Osteocyte (in vitro differentiated cells): Measurements from ENCODE around the gene PPP6R2. TPM values are rescaled to one million over a fixed set of nuclear protein-coding genes. Genes with fewer than 3 reads are reported as not detected.

Experiments
- DNase-seq: peaks from one replicate; pipeline ENCODE4 v3.0.0; 2021; ENCODE audit warnings: mixed read lengths; ENCODE audit not compliant: unreplicated experiment; ENCODE audit errors: extremely low spot score
- H3K27ac Mint-ChIP-seq: one replicate; pipeline ENCODE4 v1.8.0; 2021; ENCODE audit warnings: mild to moderate bottlenecking, mixed read lengths; ENCODE audit not compliant: unreplicated experiment
- H3K27me3 Mint-ChIP-seq: one replicate; pipeline ENCODE4 v1.8.0; 2021; ENCODE audit warnings: mixed read lengths; ENCODE audit not compliant: unreplicated experiment
- H3K36me3 Mint-ChIP-seq: one replicate; pipeline ENCODE4 v1.8.0; 2021; ENCODE audit warnings: mixed read lengths; ENCODE audit not compliant: unreplicated experiment
- H3K4me1 Mint-ChIP-seq: one replicate; pipeline ENCODE4 v1.8.0; 2021; ENCODE audit warnings: mixed read lengths; ENCODE audit not compliant: unreplicated experiment
- H3K4me3 Mint-ChIP-seq: one replicate; pipeline ENCODE4 v1.8.0; 2021; ENCODE audit warnings: mild to moderate bottlenecking, moderate library complexity, mixed read lengths; ENCODE audit not compliant: unreplicated experiment
- H3K9me3 Mint-ChIP-seq: one replicate; pipeline ENCODE4 v1.8.0; 2021; ENCODE audit warnings: mixed read lengths; ENCODE audit not compliant: unreplicated experiment
- CTCF ChIP-seq: fragments of 200-600 bp; sonication (generic); IDR thresholded peaks from 2 replicates; pipeline ENCODE4 v1.5.0; 2021; ENCODE audit warnings: antibody characterized with exemption, mild to moderate bottlenecking, moderate library complexity
- total RNA-seq: library from RNA; stranded (reverse); gene quantifications from 2 replicates; pipeline ENCODE4 v1.2.1, GENCODE V29; 2021

Gene PPP6R2
- total RNA-seq, 1 donor from 2014 or later, result 62.6 TPM

GRCh38 chr22:50415426-50415825, 72.3 kb downstream of the PPP6R2 start:
- Mint-ChIP-seq H3K4me1 (no peaks in the 10 kb centered on the region), H3K4me3 (no peak overlapping the region), H3K9me3 (no peaks in the 10 kb centered on the region), H3K27ac (no peak overlapping the region), H3K36me3 (peaks cover 31% of the 10 kb centered on the region), H3K27me3 (no peaks in the 10 kb centered on the region)
- DNase-seq, result no peak
- no peak for TF ChIP-seq CTCF

- Mint-ChIP-seq H3K9me3 (no peaks in the 10 kb centered on the region), H3K4me1 (no peaks in the 10 kb centered on the region), H3K36me3 (peaks cover 33% of the 10 kb centered on the region), H3K27me3 (no peaks in the 10 kb centered on the region), H3K4me3 (no peak overlapping the region), H3K27ac (no peak overlapping the region)
- no peak for DNase-seq
- no peak for TF ChIP-seq CTCF
These were observed 73.9 kb downstream of the PPP6R2 start for GRCh38 chr22:50416996-50417395.

- H3K4me3 Mint-ChIP-seq, result no peak overlapping the region
- TF ChIP-seq CTCF, result no peak
- no peaks in the 10 kb centered on the region for H3K27me3 Mint-ChIP-seq
- H3K36me3 Mint-ChIP-seq, result peaks cover 34% of the 10 kb centered on the region
- no peak for DNase-seq
- no peaks in the 10 kb centered on the region for H3K9me3 Mint-ChIP-seq
- no peaks in the 10 kb centered on the region for H3K4me1 Mint-ChIP-seq
- no peak overlapping the region for H3K27ac Mint-ChIP-seq
These were observed 74.5 kb downstream of the PPP6R2 start for GRCh38 chr22:50417411-50418210.

- H3K9me3 Mint-ChIP-seq, result no peaks in the 10 kb centered on the region
- H3K27ac Mint-ChIP-seq, result no peak overlapping the region
- H3K4me3 Mint-ChIP-seq, result no peak overlapping the region
- no peaks in the 10 kb centered on the region for H3K27me3 Mint-ChIP-seq
- H3K4me1 Mint-ChIP-seq, result no peaks in the 10 kb centered on the region
- DNase-seq, result no peak
- H3K36me3 Mint-ChIP-seq, result peaks cover 34% of the 10 kb centered on the region
- no peak for TF ChIP-seq CTCF
These were observed 75.5 kb downstream of the PPP6R2 start for GRCh38 chr22:50418624-50419023.

- no peak for TF ChIP-seq CTCF
- Mint-ChIP-seq H3K27ac (no peak overlapping the region), H3K4me1 (no peaks in the 10 kb centered on the region), H3K9me3 (no peaks in the 10 kb centered on the region), H3K4me3 (no peak overlapping the region), H3K27me3 (no peaks in the 10 kb centered on the region), H3K36me3 (peaks cover 35% of the 10 kb centered on the region)
- DNase-seq, result no peak
These were observed 76.0 kb downstream of the PPP6R2 start for GRCh38 chr22:50419116-50419515.
